Panc1 (cell line): ENCODE data around the gene IER3. TPM values are rescaled to one million over a fixed set of nuclear protein-coding genes. Genes with fewer than 3 reads are reported as not detected.

Source experiments
- ATAC-seq: fragments of 200-7000 bp; cut with Tn5 transposase; 2 replicates; pipeline ENCODE4 v1.9.1; 2020; ENCODE audit warnings: mild to moderate bottlenecking, moderate library complexity
- BruUV-seq: library from RNA; stranded (reverse); fragments of 400-500 nt; replicated peaks from 2 replicates; lab custom pipeline; 2021; lab: Mats Ljungman, UMichigan
- CTCF ChIA-PET: fragments of 300-600 bp; sonication (Branson Sonifier 250); formaldehyde crosslinking; loops from one replicate; lab custom pipeline; 2022; ENCODE audit warnings: antibody characterized with exemption; lab: Charles Lee
- POLR2A ChIA-PET: fragments of 300-600 bp; sonication (Branson Sonifier 250); formaldehyde crosslinking; loops from one replicate; lab custom pipeline; 2022; ENCODE audit warnings: antibody characterized with exemption; lab: Charles Lee
- DNase-seq: peaks from one replicate; pipeline ENCODE4 v3.0.0-alpha.2; 2010; ENCODE audit warnings: low read depth, low spot score
- H3K27ac ChIP-seq: 2 replicates; pipeline ENCODE4 v1.5.1; 2011; ENCODE audit warnings: mild to moderate bottlenecking, low read length, inconsistent platforms
- H3K27me3 ChIP-seq: fragments of 200-500 bp; sonication (Bioruptor generic); 2 replicates; pipeline ENCODE4 v1.6.0; 2014; ENCODE audit warnings: low read length, inconsistent platforms; ENCODE audit not compliant: control insufficient read depth, insufficient read depth
- H3K36me3 ChIP-seq: fragments of 200-500 bp; sonication (Bioruptor generic); 2 replicates; pipeline ENCODE4 v1.5.1; 2014; ENCODE audit warnings: inconsistent platforms, mild to moderate bottlenecking, low read length, moderate library complexity; ENCODE audit not compliant: control insufficient read depth, insufficient read depth
- H3K4me1 ChIP-seq: 2 replicates; pipeline ENCODE4 v1.5.1; 2011; ENCODE audit warnings: inconsistent platforms, mild to moderate bottlenecking, low read length, moderate library complexity; ENCODE audit not compliant: control insufficient read depth, insufficient read depth
- H3K4me3 ChIP-seq, 2 experiments: 2 replicates each; pipeline ENCODE4 v1.5.1; 2011 to 2012; ENCODE audit warnings: low read depth in 2 of 2, low read length in 2 of 2, mild to moderate bottlenecking in 2 of 2, inconsistent platforms in 1 of 2, moderate library complexity in 1 of 2
- H3K9me3 ChIP-seq: fragments of 200-500 bp; sonication (Bioruptor generic); 2 replicates; pipeline ENCODE4 v1.5.1; 2014; ENCODE audit warnings: low read depth, mild to moderate bottlenecking, inconsistent platforms, low read length, moderate library complexity; ENCODE audit not compliant: control insufficient read depth, insufficient read depth
- POLR2AphosphoS5 ChIP-seq: IDR thresholded peaks from 2 replicates; pipeline ENCODE4 v1.6.1; 2012; ENCODE audit warnings: mild to moderate bottlenecking, low read depth, low read length, moderate library complexity
- SIN3A ChIP-seq: IDR thresholded peaks from 2 replicates; pipeline ENCODE4 v1.6.1; 2012; ENCODE audit warnings: low read depth, mild to moderate bottlenecking, low read length, moderate library complexity, borderline replicate concordance; ENCODE audit not compliant: insufficient read depth
- TCF7L2 ChIP-seq: IDR thresholded peaks from 2 replicates; pipeline ENCODE4 v1.6.1; 2011; ENCODE audit warnings: mild to moderate bottlenecking, low read depth, low read length, inconsistent platforms
- in situ Hi-C: cut with HindIII; loops from 2 replicates; pipeline ENCODE4 v1.10.0; 2016; ENCODE audit warnings: low sequenced_read_pairs, low pct_unique_long_range_greater_than_20kb
- intact Hi-C: fragments of 100-400 bp; cut with micrococcal nuclease; formaldehyde crosslinking; loops from one replicate; pipeline ENCODE4 v1.10.0; 2022; ENCODE audit not compliant: unreplicated experiment
- total RNA-seq: library from RNA; stranded (reverse); gene quantifications from one replicate; pipeline ENCODE4 v1.2.1, GENCODE V29; 2021; ENCODE audit not compliant: unreplicated experiment
- TF ChIP-seq, protein P1 (sequence below), 2 experiments: IDR thresholded peaks; 2 replicates each; pipeline ENCODE4 v1.6.1; 2011 to 2012; ENCODE audit warnings: low read depth in 2 of 2, control low read depth in 1 of 2, low read length in 1 of 2, mild to moderate bottlenecking in 1 of 2, moderate library complexity in 1 of 2; ENCODE audit not compliant: insufficient read depth in 1 of 2
- TF ChIP-seq, protein P2 (sequence below): fragments of 450-650 bp; IDR thresholded peaks from 2 replicates; pipeline ENCODE4 v1.5.1; 2017; ENCODE audit warnings: mild to moderate bottlenecking

The IER3 gene
- total RNA-seq, 1 experiment from 2014 or later, result 106 TPM

DNA sequence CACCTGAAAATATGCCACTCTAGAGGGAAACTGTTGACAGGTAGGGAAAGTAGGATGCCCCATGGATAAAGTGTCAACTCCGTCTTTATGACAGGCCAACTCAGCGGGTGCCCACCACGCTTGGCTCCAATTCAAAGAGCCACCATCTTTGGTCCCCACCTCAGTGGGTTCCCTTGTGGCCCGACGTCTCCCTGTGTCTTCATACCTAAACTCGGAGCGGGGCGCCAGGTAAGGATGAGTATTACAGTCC, 27.5 kb downstream of the IER3 start:
- Histone ChIP-seq H3K36me3 (peaks cover 15% of the 10 kb centered on the region), H3K4me1 (peaks cover 15% of the 10 kb centered on the region), H3K27ac (peak overlapping the region; percentile 100), H3K27me3 (no peaks in the 10 kb centered on the region), H3K9me3 (no peaks in the 10 kb centered on the region), H3K4me3 (peak overlapping the region; percentile 69 to 85)
- no peak for DNase-seq
- ATAC-seq, result no peak
- intact Hi-C loops (no loop called here), in situ Hi-C loops (no loop called here)
- ChIA-PET CTCF (interaction anchor here (0.7 kb wide), 1 partner anchor 13 kb away, joined by 3 read pairs; no protein-coding TSS in a partner anchor), POLR2A (interaction anchor here (1.0 kb wide), 2 partner anchors 10 to 25 kb away, joined by 3 to 5 read pairs; no protein-coding TSS in a partner anchor)
- no peak for TF ChIP-seq TCF7L2
- TF ChIP-seq, protein P1, sequence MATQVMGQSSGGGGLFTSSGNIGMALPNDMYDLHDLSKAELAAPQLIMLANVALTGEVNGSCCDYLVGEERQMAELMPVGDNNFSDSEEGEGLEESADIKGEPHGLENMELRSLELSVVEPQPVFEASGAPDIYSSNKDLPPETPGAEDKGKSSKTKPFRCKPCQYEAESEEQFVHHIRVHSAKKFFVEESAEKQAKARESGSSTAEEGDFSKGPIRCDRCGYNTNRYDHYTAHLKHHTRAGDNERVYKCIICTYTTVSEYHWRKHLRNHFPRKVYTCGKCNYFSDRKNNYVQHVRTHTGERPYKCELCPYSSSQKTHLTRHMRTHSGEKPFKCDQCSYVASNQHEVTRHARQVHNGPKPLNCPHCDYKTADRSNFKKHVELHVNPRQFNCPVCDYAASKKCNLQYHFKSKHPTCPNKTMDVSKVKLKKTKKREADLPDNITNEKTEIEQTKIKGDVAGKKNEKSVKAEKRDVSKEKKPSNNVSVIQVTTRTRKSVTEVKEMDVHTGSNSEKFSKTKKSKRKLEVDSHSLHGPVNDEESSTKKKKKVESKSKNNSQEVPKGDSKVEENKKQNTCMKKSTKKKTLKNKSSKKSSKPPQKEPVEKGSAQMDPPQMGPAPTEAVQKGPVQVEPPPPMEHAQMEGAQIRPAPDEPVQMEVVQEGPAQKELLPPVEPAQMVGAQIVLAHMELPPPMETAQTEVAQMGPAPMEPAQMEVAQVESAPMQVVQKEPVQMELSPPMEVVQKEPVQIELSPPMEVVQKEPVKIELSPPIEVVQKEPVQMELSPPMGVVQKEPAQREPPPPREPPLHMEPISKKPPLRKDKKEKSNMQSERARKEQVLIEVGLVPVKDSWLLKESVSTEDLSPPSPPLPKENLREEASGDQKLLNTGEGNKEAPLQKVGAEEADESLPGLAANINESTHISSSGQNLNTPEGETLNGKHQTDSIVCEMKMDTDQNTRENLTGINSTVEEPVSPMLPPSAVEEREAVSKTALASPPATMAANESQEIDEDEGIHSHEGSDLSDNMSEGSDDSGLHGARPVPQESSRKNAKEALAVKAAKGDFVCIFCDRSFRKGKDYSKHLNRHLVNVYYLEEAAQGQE (IDR thresholded peaks at IDR 0.05; ENCODE audit: insufficient read depth in 1 of 2, low read depth in 2 of 2, low read length in 1 of 2), result no peak
- TF ChIP-seq POLR2AphosphoS5, result no peak
- no peak for TF ChIP-seq SIN3A
- TF ChIP-seq, protein P2, sequence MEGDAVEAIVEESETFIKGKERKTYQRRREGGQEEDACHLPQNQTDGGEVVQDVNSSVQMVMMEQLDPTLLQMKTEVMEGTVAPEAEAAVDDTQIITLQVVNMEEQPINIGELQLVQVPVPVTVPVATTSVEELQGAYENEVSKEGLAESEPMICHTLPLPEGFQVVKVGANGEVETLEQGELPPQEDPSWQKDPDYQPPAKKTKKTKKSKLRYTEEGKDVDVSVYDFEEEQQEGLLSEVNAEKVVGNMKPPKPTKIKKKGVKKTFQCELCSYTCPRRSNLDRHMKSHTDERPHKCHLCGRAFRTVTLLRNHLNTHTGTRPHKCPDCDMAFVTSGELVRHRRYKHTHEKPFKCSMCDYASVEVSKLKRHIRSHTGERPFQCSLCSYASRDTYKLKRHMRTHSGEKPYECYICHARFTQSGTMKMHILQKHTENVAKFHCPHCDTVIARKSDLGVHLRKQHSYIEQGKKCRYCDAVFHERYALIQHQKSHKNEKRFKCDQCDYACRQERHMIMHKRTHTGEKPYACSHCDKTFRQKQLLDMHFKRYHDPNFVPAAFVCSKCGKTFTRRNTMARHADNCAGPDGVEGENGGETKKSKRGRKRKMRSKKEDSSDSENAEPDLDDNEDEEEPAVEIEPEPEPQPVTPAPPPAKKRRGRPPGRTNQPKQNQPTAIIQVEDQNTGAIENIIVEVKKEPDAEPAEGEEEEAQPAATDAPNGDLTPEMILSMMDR, result no peak
- no TSS peak for BruUV-seq

DNA sequence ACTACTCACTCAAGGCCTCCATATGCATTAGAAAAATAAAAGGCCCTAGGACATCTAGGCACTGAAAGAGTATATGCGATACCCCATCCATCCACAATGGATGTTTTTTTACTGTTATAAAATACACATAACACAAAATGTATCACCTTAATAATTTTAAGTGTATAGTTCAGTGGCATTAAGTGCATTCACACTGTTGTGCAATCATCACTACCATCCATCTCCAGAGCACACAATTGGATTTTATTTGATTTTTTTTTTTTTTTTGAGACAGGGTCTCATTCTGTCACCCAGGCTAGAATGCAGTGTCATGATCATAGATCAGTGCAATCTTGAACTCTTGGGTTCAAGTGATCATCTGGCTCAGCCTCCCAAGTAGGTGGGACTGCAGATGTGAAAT, 30.1 kb downstream of the IER3 start:
- H3K36me3 ChIP-seq, result peaks cover 3% of the 10 kb centered on the region; the same call in 1 of the 2 replicates
- POLR2A ChIA-PET, result no interaction called here
- no peak overlapping the region for H3K4me3 ChIP-seq
- DNase-seq, result no peak
- H3K9me3 ChIP-seq, result no peaks in the 10 kb centered on the region
- CTCF ChIA-PET, result no interaction called here
- intact Hi-C loops (no loop called here), in situ Hi-C loops (no loop called here)
- TF ChIP-seq SIN3A (no peak), POLR2AphosphoS5 (no peak), TCF7L2 (no peak)
- TF ChIP-seq, protein P1 (IDR thresholded peaks at IDR 0.05; ENCODE audit: insufficient read depth in 1 of 2, low read depth in 2 of 2, low read length in 1 of 2), result no peak
- TF ChIP-seq, protein P2, result no peak
- H3K4me1 ChIP-seq, result peaks cover 14% of the 10 kb centered on the region
- no peaks in the 10 kb centered on the region for H3K27me3 ChIP-seq
- ATAC-seq, result no peak
- no TSS peak for BruUV-seq
- no peak overlapping the region for H3K27ac ChIP-seq
